Stimulated activated CD8-positive, alpha-beta memory T cell treated with anti-CD3 and anti-CD28 coated beads, Interleukin-15, amount 100 ng/mL, for 48 hours (primary cell): Measurements from ENCODE around the gene UGT1A4.

Experiments
- DNase-seq, 2 donors: peaks; one replicate each; pipeline ENCODE4 v3.0.0-alpha.2; 2020; ENCODE audit warnings: low read depth in 2 of 2

The UGT1A4 gene

GRCh38 chr2:233811732-233812131, 93.2 kb downstream of the UGT1A4 start:
- DNase-seq: no peak

- DNase-seq: no peak
Measured at GRCh38 chr2:233813236-233814055, 94.9 kb downstream of the UGT1A4 start.

- no peak for DNase-seq
Measured at GRCh38 chr2:233814056-233814835, 95.7 kb downstream of the UGT1A4 start.

GRCh38 chr2:233815861-233816260, 97.3 kb downstream of the UGT1A4 start:
- DNase-seq: no peak

- DNase-seq: no peak
Measured at GRCh38 chr2:233816334-233816733, 97.8 kb downstream of the UGT1A4 start.

GRCh38 chr2:233816771-233817170, 98.2 kb downstream of the UGT1A4 start:
- no peak for DNase-seq

GRCh38 chr2:233817361-233817911, 98.9 kb downstream of the UGT1A4 start:
- no peak for DNase-seq

GRCh38 chr2:233817995-233818638, 99.6 kb downstream of the UGT1A4 start:
- DNase-seq: no peak

GRCh38 chr2:233818639-233819621, 100.4 kb downstream of the UGT1A4 start:
- no peak for DNase-seq

DNA sequence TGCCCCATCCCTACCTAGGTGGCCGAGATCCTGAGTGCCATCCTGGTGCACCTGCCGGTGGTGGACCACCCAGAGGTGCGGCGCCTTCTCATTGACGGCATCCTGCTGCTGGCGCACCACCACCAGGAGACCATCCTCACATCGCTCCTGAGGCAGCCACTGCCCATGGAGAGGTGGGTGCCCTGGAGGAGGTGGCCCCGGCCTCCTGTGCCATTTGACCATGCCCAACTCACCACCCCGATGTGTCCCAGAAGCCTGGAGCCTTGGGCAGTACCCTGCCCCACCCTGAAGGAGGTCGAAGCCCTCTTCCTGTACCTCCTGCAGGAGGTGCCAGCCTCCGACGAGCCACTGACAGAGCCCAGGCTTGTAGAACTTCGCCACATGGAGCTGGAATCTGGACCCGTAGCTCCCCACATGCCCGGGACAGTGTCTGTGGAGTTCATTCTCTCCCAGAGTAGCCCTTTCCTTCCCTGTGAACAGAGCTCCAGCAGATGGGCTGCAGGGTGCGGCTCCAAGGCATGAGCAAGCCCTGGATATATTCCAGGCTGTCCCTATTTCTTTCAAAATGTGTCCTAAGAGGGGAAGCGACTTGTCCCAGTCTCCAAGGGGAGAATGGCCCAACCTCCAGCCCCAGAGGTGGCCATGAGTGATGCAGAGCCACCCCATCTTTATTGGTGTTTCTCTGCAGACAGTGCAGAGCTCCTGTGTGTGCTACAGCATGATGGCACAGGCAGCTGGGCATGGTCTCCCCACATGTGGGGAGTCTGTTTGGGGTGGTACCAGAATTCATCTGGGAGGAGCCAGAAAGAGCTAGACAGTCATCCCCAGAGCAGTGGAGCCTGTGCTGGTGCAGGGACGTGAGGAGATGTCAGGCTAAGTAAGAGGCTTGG, 101.6 kb downstream of the UGT1A4 start:
- DNase-seq: no peak

DNA sequence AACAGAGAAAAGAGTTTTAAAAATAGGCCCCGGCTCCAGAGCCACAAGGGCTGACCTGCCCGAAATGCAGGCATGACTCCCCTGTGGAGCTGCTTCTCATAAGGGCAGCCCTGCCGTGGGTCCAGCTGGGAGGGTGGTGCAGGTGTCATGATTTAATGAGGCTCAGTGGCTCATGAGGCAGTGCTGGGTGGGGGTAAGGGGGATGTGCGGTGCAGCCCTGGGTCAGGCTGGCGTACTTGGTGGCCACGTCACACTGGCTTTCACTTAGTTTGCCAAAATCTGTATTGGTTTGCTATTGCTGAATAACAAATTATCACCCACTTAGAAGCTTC, 102.2 kb downstream of the UGT1A4 start:
- DNase-seq: no peak

DNA sequence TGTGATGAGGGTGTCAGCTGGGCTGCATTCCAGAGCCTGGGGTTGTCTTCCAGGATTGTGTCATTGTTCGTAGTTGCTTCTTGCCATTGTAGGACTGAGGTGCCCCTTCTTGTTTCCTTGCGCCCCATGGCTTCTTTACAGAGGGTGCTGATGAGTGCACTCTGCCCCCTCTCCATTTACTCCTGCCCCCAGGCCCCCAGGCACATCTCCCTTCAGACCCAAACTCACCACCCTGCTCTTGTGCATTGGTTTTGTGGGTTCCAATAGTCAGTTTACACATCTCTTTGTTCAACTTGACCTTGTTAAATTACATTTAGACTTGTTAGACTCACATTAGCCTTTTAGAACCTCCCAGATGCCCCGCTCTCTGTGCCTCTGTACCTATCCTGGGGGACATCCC, 102.7 kb downstream of the UGT1A4 start:
- DNase-seq: no peak

DNA sequence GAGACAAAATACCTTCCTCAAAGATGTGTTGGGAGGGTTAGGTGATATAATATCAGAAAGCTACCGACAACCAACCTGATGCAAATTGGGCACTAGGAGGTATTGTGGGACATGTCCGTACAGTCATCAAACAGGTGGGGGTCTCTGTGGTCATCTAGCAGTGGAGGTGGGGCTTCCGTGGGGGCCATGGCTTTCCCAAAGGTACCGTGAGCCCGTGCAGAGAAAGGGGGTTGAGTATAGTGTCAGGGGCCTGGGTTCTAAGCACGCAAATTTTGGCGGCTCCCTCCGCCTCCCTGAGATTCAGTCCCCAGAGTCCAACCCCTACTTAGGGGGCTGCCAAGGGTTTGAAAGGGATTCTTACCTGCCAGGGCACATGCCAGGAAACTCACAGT, 103.2 kb downstream of the UGT1A4 start:
- DNase-seq: no peak

GRCh38 chr2:233822101-233822771, 103.7 kb downstream of the UGT1A4 start:
- no peak for DNase-seq
